ENCODE data around the gene CFAP74. TPM values are rescaled to one million over a fixed set of nuclear protein-coding genes. Genes with fewer than 3 reads are reported as not detected.

Gene CFAP74
- total and polyA plus RNA-seq, 2 donors (not counting 3 experiments of a cell fraction or from before 2014, with no cell fraction given): not detected

DNA sequence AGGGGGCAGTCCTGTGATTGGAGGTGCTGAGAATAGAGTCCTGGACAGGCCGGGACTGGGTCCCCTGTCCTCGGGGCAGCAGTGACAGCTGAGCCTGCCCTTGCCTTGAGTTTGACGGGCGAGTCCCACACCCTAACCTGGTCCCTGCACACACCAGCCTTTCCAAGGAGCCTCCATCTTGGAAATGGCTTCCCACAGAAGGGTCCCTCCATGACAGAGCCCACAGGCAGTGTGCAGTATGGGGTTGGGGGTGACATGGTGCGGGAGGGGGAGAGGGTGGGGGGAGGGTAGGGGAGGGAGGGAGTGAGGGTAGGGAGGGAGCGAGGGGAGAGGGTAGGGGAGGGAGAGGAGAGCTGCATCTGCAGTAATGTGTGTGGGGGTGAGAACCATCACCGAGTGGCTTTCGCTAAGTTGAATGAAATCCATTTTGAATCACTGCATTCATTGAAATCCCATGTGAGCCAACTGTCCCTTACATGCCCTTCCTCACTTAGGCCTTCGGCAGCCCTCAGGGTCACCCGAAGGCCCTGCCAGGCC is 74.4 kb downstream of the CFAP74 start:
- no peaks in the 10 kb centered on the region for H4K20me1 ChIP-seq (replicated peaks; ENCODE audit: control insufficient read depth, extremely low read depth, insufficient read depth, low read length)
- no TSS peak for BruUV-seq (replicated peaks)
- H3K27me3 ChIP-seq (ENCODE audit: control insufficient read depth in 2 of 2, insufficient read depth in 2 of 2, low read length in 2 of 2): no peaks in the 10 kb centered on the region
- no peaks in the 10 kb centered on the region for H3K36me3 ChIP-seq (ENCODE audit: control insufficient read depth in 2 of 2, extremely low read depth in 1 of 2, insufficient read depth in 2 of 2, low read length in 2 of 2)
- TF ChIP-seq, protein P1, sequence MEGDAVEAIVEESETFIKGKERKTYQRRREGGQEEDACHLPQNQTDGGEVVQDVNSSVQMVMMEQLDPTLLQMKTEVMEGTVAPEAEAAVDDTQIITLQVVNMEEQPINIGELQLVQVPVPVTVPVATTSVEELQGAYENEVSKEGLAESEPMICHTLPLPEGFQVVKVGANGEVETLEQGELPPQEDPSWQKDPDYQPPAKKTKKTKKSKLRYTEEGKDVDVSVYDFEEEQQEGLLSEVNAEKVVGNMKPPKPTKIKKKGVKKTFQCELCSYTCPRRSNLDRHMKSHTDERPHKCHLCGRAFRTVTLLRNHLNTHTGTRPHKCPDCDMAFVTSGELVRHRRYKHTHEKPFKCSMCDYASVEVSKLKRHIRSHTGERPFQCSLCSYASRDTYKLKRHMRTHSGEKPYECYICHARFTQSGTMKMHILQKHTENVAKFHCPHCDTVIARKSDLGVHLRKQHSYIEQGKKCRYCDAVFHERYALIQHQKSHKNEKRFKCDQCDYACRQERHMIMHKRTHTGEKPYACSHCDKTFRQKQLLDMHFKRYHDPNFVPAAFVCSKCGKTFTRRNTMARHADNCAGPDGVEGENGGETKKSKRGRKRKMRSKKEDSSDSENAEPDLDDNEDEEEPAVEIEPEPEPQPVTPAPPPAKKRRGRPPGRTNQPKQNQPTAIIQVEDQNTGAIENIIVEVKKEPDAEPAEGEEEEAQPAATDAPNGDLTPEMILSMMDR (IDR thresholded peaks at IDR 0.05; ENCODE audit: extremely low read depth in 1 of 2, insufficient read depth in 1 of 2, low read depth in 1 of 2, low read length in 2 of 2): no peak
- TF ChIP-seq FOS (IDR thresholded peaks at IDR 0.05; ENCODE audit: borderline replicate concordance, insufficient read depth, low read length) (no peak), POLR2AphosphoS5 (IDR thresholded peaks at IDR 0.05; ENCODE audit: insufficient read depth, low read depth, low read length) (no peak), POLR2A (IDR thresholded peaks at IDR 0.05; ENCODE audit: low read depth, low read length) (no peak), GATA2 (IDR thresholded peaks at IDR 0.05; ENCODE audit: insufficient read depth, insufficient read length, low read depth, low read length) (no peak)
- H3K27ac ChIP-seq (ENCODE audit: insufficient read depth, low read depth, low read length): no peak overlapping the region
- DNase-seq (ENCODE audit: low read depth, low spot score): no peak
- POLR2A ChIA-PET: no interaction called here
- dilution Hi-C loops (cut with MboI; ENCODE audit: extremely low pct_ligation_motif_present, low sequenced_read_pairs) (no loop called here), intact Hi-C loops (cut with micrococcal nuclease) (no loop called here)
- no peaks in the 10 kb centered on the region for H3K79me2 ChIP-seq (ENCODE audit: control insufficient read depth, insufficient read depth, low read length)
- H3K9me3 ChIP-seq (replicated peaks; ENCODE audit: control insufficient read depth, insufficient read depth, low read length): no peaks in the 10 kb centered on the region
- no peak overlapping the region for H3K4me3 ChIP-seq (replicated peaks in 1 of 3; ENCODE audit: insufficient read depth in 1 of 3, low read depth in 1 of 3, low read length in 3 of 3)
- CTCF ChIA-PET: interaction anchor here (1.6 to 1.8 kb wide), 2 partner anchors 15 to 116 kb away, joined by 3 to 7 read pairs; no protein-coding TSS in a partner anchor
- FAIRE-seq: no peak
- no peak overlapping the region for H3K9ac ChIP-seq (replicated peaks; ENCODE audit: extremely low read depth, insufficient read depth, low read length)
- H2AFZ ChIP-seq (ENCODE audit: low read depth, low read length): no peak overlapping the region
- H3K4me2 ChIP-seq (ENCODE audit: insufficient read depth, low read length): no peak overlapping the region
- H3K9me1 ChIP-seq (replicated peaks; ENCODE audit: control insufficient read depth, extremely low read depth, insufficient read depth, low read length): no peaks in the 10 kb centered on the region
- H3K4me1 ChIP-seq (ENCODE audit: control insufficient read depth, extremely low read depth, insufficient read depth, low read length): no peaks in the 10 kb centered on the region

Measured in endothelial cell of umbilical vein (primary cell).